Testis (tissue), 3 donors: ENCODE measurements around the gene NAA80. TPM values are rescaled to one million over a fixed set of nuclear protein-coding genes. Genes with fewer than 3 reads are reported as not detected.

Experiments
- DNase-seq: peaks from one replicate; pipeline ENCODE4 v3.0.0-alpha.2; 2019
- H3K27ac ChIP-seq, 2 donors: fragments of 200-600 bp; sonication (generic); one replicate each; pipeline ENCODE4 v1.5.1; 2019
- H3K27me3 ChIP-seq: fragments of 200-600 bp; sonication (generic); one replicate; pipeline ENCODE4 v1.5.1; 2019
- H3K36me3 ChIP-seq: fragments of 200-600 bp; sonication (generic); one replicate; pipeline ENCODE4 v1.5.1; 2017; ENCODE audit warnings: low read depth; ENCODE audit errors: missing control alignments
- H3K4me1 ChIP-seq: fragments of 200-600 bp; sonication (generic); one replicate; pipeline ENCODE4 v1.5.1; 2019
- H3K4me3 ChIP-seq, 2 donors: fragments of 200-600 bp; sonication (generic); one replicate each; pipeline ENCODE4 v1.5.1; 2017 to 2019
- H3K9me3 ChIP-seq: fragments of 200-600 bp; sonication (generic); one replicate; pipeline ENCODE4 v1.5.1; 2017
- CTCF ChIP-seq, 3 experiments: fragments of 450-650 bp in 2 of 3; fragments of 200-600 bp in 1 of 3; sonication (generic) in 1 of 3; IDR thresholded peaks; one replicate each; pipeline ENCODE4 v1.5.1; 2016 to 2019; ENCODE audit warnings: antibody characterized with exemption in 3 of 3, mild to moderate bottlenecking in 2 of 3, moderate library complexity in 1 of 3
- POLR2A ChIP-seq: fragments of 450-650 bp; IDR thresholded peaks from one replicate; pipeline ENCODE4 v1.6.1; 2017; ENCODE audit warnings: antibody characterized with exemption, mild to moderate bottlenecking, moderate library complexity
- WGBS, 2 donors: methylation state at CpG; one replicate each; pipeline ENCODE4 v1.1.5; 2018; 5-methylcytosine and 5-hydroxymethylcytosine counted together
- intact Hi-C: fragments of 100-400 bp; cut with DNase I; formaldehyde crosslinking; loops from one replicate; pipeline ENCODE4 v1.15.1; 2023; ENCODE audit warnings: low total_unique reads
- polyA plus RNA-seq: library from polyadenylated mRNA; stranded (reverse); fragments of 350-450 nt; fragmentation: Illumina TruSeq; extraction: RNeasy Lipid Tissue Mini Kit (QIAGEN cat#74804); gene quantifications from one replicate; pipeline ENCODE4 v1.2.3, GENCODE V29; 2014; ENCODE audit warnings: low read depth, low replicate concordance; ENCODE audit not compliant: insufficient read depth
- total RNA-seq, 2 donors: library from RNA; depleted of rRNA; stranded (reverse); fragments of >200 nt; gene quantifications; one replicate each; pipeline ENCODE4 v1.2.3, GENCODE V29; 2016

Gene NAA80
- total and polyA plus RNA-seq, 3 donors from 2014 or later: 37.9 to 79.4 (median 72.4) TPM

DNA sequence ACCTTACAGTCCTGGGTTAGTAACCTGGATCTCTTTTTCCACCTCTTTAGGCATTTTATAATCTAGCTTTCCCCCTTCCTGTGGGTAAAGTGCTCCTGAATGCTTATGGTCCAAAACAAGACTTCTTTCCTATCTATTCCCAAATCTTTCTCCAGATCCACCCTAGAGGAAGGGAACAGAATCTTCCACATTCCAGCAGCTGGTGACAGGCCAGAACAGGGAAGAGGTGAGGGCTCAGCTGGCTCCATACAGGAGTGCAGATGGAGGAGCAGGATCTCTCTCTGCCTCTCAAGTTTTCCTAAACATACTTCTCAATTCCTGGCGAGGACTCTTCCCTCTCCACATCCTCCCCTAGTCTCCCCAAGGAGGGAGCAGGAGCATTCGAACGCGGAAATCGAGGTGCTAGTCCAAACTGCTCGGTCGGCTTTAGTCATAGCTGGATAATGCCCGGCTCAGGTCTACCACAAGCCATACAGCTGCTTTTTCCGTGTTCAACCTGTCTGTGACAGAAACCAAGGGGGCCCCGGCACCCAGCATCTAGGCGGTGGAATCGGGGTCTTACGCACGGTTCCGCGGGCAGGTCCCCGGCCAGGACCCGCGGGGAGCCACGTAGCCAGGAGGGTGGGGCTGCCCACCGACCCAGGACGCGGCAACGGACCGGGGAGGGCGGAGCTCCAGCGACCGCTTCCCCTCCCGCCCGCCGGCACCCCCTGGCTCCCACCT is 37.4 kb upstream of the NAA80 start:
- H3K9me3 ChIP-seq: no peaks in the 10 kb centered on the region
- H3K4me1 ChIP-seq: peaks cover 41% of the 10 kb centered on the region

DNA sequence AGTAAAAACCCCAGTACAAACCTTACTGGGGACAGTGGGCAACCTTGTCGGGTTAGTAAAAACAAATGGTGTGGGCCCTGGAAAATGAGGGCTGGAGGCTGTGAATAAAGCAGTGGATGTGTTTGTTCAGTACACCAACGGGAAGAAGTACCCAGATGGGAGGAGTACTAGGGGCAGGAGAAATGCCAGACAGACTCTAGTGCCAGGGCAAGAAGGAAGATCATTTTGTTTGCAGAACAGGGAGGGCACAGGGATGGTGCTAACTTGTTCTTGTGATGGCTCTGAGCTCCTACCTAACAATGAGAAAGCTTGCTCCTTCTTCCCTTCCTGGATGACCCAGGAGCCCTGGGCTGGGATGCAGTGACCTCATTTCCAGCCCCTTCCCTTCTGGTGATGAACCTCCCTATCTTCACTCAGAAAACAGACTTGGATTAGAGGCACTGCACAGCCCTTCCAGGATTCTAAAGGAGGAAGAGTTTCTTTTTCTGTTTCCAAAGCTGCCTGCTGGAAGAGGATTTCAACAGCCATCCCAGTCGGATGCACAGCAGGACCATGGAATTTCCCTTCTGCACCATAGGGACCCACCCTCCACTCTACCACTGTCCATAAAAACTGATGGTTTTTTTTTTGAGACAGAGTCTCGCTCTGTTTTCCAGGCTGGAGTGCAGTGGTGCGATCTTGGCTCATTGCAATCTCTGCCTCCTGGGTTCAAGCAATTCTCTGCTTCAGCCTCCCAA is 35.3 kb upstream of the NAA80 start:
- 72% methylated on average over 5 of the region's 5 CpGs for WGBS, 2 donors
- Histone ChIP-seq H3K9me3 (no peaks in the 10 kb centered on the region), H3K4me1 (peaks cover 35% of the 10 kb centered on the region), H3K27ac (peak overlapping the region in 1 of 2 donors; percentile 74), H3K4me3 (no peak overlapping the region), H3K27me3 (no peaks in the 10 kb centered on the region), H3K36me3 (no peaks in the 10 kb centered on the region)
- TF ChIP-seq POLR2A (no peak), CTCF (IDR thresholded peaks at IDR 0.05) (no peak)
- intact Hi-C loops: no loop called here
- DNase-seq: no peak

More for the DNA sequence above, 37.4 kb upstream of the NAA80 start:
- no peaks in the 10 kb centered on the region for H3K36me3 ChIP-seq
- peak overlapping the region; percentile 74 to 91 for H3K4me3 ChIP-seq
- peak overlapping the region; percentile 87 to 97 for H3K27ac ChIP-seq
- no peak for TF ChIP-seq POLR2A
- TF ChIP-seq CTCF (IDR thresholded peaks at IDR 0.05): no peak
- no peaks in the 10 kb centered on the region for H3K27me3 ChIP-seq
- intact Hi-C loops: no loop called here
- DNase-seq: no peak
- WGBS, 2 donors: 2 to 3% methylated on average over 8 to 15 of the region's 31 CpGs

DNA sequence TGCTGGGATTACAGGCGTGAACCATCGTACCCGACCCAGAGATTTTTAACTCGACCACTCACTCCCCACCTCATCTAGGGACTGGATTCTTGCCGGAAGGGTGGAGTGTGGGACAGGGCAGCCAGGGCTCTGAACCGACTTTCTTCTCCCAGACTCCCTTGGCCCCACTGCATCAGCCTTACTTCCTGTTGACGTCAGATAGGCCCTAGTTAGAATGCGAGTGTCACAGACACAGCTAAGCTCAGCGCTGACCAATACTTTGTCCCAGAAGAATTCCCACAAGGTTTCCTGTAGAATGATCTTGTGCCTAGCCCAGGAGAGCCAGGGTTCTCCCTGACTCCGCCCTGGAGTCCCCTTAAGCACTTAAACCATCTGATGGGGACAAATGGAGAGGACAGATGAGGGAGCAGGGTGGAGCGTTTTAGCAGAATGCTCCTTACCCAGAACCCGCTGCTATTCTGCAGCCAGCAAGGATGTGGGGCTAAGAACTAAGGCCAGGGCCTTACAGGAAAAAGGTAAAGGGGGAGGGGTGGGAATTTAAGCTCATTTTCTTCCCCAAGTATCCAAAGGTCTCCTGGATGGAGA is 34.6 kb upstream of the NAA80 start:
- no peak for DNase-seq
- H3K9me3 ChIP-seq: no peaks in the 10 kb centered on the region
- no peak overlapping the region for H3K4me3 ChIP-seq
- peak overlapping the region in 1 of 2 donors; percentile 74 for H3K27ac ChIP-seq
- WGBS, 2 donors: 62 to 73% methylated on average over 12 of the region's 12 CpGs
- H3K27me3 ChIP-seq: no peaks in the 10 kb centered on the region
- intact Hi-C loops: no loop called here
- TF ChIP-seq CTCF (IDR thresholded peaks at IDR 0.05): no peak
- TF ChIP-seq POLR2A: no peak
- no peaks in the 10 kb centered on the region for H3K36me3 ChIP-seq
- H3K4me1 ChIP-seq: peaks cover 35% of the 10 kb centered on the region

GRCh38 chr3:50331364-50331907 is 32.2 kb upstream of the NAA80 start:
- intact Hi-C loops: no loop called here
- Histone ChIP-seq H3K27ac (no peak overlapping the region), H3K4me3 (no peak overlapping the region), H3K27me3 (no peaks in the 10 kb centered on the region), H3K36me3 (no peaks in the 10 kb centered on the region), H3K9me3 (no peaks in the 10 kb centered on the region), H3K4me1 (peaks cover 42% of the 10 kb centered on the region)
- WGBS, 2 donors: 94 to 96% methylated on average over 15 to 19 of the region's 19 CpGs
- DNase-seq: no peak
- TF ChIP-seq POLR2A: no peak
- TF ChIP-seq CTCF (IDR thresholded peaks at IDR 0.05): no peak
